ENCODE data around the gene DSCAM.

Gene DSCAM

GRCh38 chr21:40605094-40605493 lies 241.9 kb downstream of the DSCAM start:
- H3K4me3 ChIP-seq (ENCODE audit: low read depth, low read length) = no peak overlapping the region
- TF ChIP-seq CTCF (IDR thresholded peaks at IDR 0.05; ENCODE audit: low read depth, low read length) = no peak

GRCh38 chr21:40603774-40604173 lies 243.2 kb downstream of the DSCAM start:
- no peak overlapping the region for H3K4me3 ChIP-seq (ENCODE audit: low read depth, low read length)
- TF ChIP-seq CTCF (IDR thresholded peaks at IDR 0.05; ENCODE audit: low read depth, low read length) = no peak

GRCh38 chr21:40602080-40602479 lies 244.9 kb downstream of the DSCAM start:
- no peak for TF ChIP-seq CTCF (IDR thresholded peaks at IDR 0.05; ENCODE audit: low read depth, low read length)
- no peak overlapping the region for H3K4me3 ChIP-seq (ENCODE audit: low read depth, low read length)

- TF ChIP-seq CTCF (IDR thresholded peaks at IDR 0.05; ENCODE audit: low read depth, low read length) = no peak
Measured at GRCh38 chr21:40595806-40596205, 251.2 kb downstream of the DSCAM start.

GRCh38 chr21:40587736-40588346 lies 259.1 kb downstream of the DSCAM start:
- no peak for TF ChIP-seq CTCF (IDR thresholded peaks at IDR 0.05; ENCODE audit: low read depth, low read length)
- no peak overlapping the region for H3K4me3 ChIP-seq (ENCODE audit: low read depth, low read length)

More at GRCh38 chr21:40595806-40596205, 251.2 kb downstream of the DSCAM start:
- H3K4me3 ChIP-seq (ENCODE audit: low read depth, low read length) = no peak overlapping the region

GRCh38 chr21:40586575-40586974 lies 260.4 kb downstream of the DSCAM start:
- no peak overlapping the region for H3K4me3 ChIP-seq (ENCODE audit: low read depth, low read length)
- no peak for TF ChIP-seq CTCF (IDR thresholded peaks at IDR 0.05; ENCODE audit: low read depth, low read length)

GRCh38 chr21:40577285-40578043 lies 269.5 kb downstream of the DSCAM start:
- no peak overlapping the region for H3K4me3 ChIP-seq (ENCODE audit: low read depth, low read length)
- no peak for TF ChIP-seq CTCF (IDR thresholded peaks at IDR 0.05; ENCODE audit: low read depth, low read length)

Measured in WI38 (cell line).